Sciatic nerve (tissue), 2 donors: ENCODE measurements around the gene RNU5B-1. TPM values are rescaled to one million over a fixed set of nuclear protein-coding genes. Genes with fewer than 3 reads are reported as not detected.
A peak's percentile ranks its signal among the peaks of the same experiment; 100 is the strongest.

Source experiments
- ATAC-seq: fragments of 200-7000 bp; cut with Tn5 transposase; one replicate; pipeline ENCODE4 v1.9.1; 2020; ENCODE audit warnings: mild to moderate bottlenecking, moderate library complexity
- DNase-seq: peaks from one replicate; pipeline ENCODE4 v3.0.0-alpha.2; 2020; ENCODE audit warnings: low spot score
- intact Hi-C: fragments of 100-400 bp; cut with DNase I; formaldehyde crosslinking; loops from one replicate; pipeline ENCODE4 v1.14.2; 2022
- total RNA-seq: library from RNA; stranded (reverse); fragmentation: NEBNext Ultra II Directional; extraction: Animal tissue kit (Norgen Biotek cat#: 25700); gene quantifications from one replicate; pipeline ENCODE4 v1.2.1, GENCODE V29; 2021
- donor health status: DM: no; HTN: no; CAD: no.
- donor health status: DM: no; HTN: no; CAD: no.

RNU5B-1 gene
- total RNA-seq, 1 donor from 2014 or later: 44.7 TPM

GRCh38 chr15:65318870-65319356, 14.4 kb downstream of the RNU5B-1 start:
- intact Hi-C loops: loop anchor here (2.0 kb wide), 1 partner anchor 66 kb away; no protein-coding TSS in a partner anchor
- peak; percentile 96 for ATAC-seq
- peak; percentile 84 for DNase-seq

DNA sequence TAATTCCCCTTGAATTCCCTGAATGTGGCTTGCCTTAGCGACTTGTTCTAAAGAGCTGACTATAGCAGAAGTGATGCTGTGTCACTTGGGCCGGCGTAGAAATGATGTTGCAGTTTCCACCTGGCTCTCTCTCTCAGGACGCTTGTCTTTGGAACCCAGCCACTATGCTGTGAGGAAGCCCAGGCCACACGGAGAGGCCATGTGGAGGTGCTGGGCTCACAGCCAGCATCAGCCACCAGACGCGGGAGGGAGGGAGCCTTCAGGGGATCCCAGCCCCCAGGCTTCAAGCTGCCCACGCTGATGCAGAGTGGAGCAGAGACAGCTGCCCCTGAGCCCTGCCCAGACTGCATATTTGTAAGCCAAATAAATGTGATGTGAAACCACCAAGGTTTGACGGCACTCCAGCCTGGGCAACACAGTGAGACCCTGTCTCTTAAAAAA, 18.6 kb downstream of the RNU5B-1 start:
- no peak for DNase-seq
- no peak for ATAC-seq

GRCh38 chr15:65326117-65326526, 21.6 kb downstream of the RNU5B-1 start:
- intact Hi-C loops: no loop called here
- ATAC-seq (peak; percentile 20), DNase-seq (no peak)

More for the DNA sequence above, 18.6 kb downstream of the RNU5B-1 start:
- intact Hi-C loops: no loop called here

- intact Hi-C loops: no loop called here
- no peak for DNase-seq
- ATAC-seq: no peak
Observed at GRCh38 chr15:65326818-65327217, 22.3 kb downstream of the RNU5B-1 start.

GRCh38 chr15:65327651-65328393, 23.3 kb downstream of the RNU5B-1 start:
- intact Hi-C loops: no loop called here
- no peak for ATAC-seq
- no peak for DNase-seq

GRCh38 chr15:65328506-65329287, 24.2 kb downstream of the RNU5B-1 start:
- intact Hi-C loops: no loop called here
- ATAC-seq: no peak
- DNase-seq: no peak

DNA sequence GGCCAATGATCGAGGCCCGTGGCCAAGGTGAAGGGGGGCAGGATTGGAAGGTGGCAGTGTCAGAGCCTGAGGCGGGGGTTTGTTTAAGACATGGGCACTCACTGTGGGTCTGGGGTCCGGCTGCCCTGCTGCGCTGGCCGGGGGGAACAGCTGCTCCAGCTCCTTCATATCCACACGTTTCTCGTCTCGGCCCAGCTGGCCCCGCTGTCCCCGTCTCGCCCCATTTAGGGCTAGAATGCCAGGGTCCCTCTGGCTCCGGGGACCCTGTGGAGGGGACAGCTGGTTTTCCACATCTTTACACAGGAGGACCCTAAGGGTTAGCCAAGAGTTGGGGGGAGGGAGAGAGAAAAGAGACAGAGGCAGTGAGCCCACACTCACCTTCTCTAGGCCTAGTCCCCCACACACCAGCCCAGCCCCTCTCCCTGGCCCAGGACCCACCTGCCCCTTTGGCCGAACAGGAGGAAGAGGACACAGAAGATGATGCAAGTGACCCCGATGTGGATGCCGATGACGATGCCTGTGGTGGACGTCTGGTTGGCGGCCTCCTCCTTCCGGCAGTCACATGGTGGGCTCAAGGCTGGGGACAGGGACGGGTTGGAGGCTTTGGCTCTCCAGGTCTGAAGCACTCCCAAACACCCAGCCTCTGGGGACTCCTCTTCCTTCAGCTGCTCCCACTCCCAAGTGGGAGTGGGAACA, 25.0 kb downstream of the RNU5B-1 start:
- ATAC-seq (no peak), DNase-seq (no peak)
- intact Hi-C loops: no loop called here

- ATAC-seq (no peak), DNase-seq (no peak)
- intact Hi-C loops: loop anchor here (5.0 kb wide), 1 partner anchor 47 kb away; the partner anchor contains the start of gene IGDCC3
Observed at GRCh38 chr15:65329984-65330735, 25.7 kb downstream of the RNU5B-1 start.

- no peak for DNase-seq
- no peak for ATAC-seq
- intact Hi-C loops: loop anchor here (5.0 kb wide), 1 partner anchor 46 kb away; the partner anchor contains the start of gene IGDCC3
Observed at GRCh38 chr15:65330934-65331645, 26.6 kb downstream of the RNU5B-1 start.

GRCh38 chr15:65331811-65332210, 27.3 kb downstream of the RNU5B-1 start:
- ATAC-seq: no peak
- intact Hi-C loops: loop anchor here (5.0 kb wide), 1 partner anchor 45 kb away; the partner anchor contains the start of gene IGDCC3
- no peak for DNase-seq

DNA sequence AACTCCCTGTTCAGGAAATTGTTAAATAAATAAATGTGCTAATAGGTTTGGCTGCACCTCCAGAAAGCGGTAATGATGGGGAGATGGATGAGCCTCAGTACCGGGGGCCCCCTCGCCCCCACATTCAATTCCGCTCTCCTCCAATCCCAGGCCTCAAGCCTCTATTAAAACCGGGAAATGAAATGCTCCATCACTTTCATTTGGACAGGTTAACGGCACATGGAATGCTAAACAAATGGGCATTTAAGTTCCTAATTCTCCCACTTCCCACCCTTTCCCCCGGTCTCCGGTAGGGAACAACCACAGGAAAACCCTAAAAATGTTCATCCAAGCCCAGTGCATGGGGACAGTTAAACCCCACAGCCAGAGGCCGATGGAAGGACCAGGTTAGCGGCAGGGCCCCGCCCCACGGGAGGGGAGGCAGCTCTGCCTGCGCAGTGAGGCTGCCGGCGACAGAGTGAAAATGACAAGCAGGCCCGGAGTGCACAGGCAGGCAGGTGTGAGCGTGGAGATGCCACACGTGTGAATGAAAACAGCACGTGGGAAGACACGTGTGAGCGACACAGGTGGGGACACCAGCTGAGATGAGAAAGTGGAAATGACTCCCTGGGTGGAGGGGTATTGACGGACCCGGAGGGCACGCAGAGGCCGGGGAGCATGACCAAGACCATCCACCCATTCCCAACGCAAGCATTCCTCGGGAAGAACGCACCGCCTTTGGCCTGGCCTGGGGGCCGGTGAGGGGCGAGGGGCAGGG, 28.1 kb downstream of the RNU5B-1 start:
- ATAC-seq (no peak), DNase-seq (no peak)
- intact Hi-C loops: loop anchor here (5.0 kb wide), 1 partner anchor 45 kb away; the partner anchor contains the start of gene IGDCC3

- DNase-seq (no peak), ATAC-seq (no peak)
Observed at GRCh38 chr15:65333148-65333820, 28.8 kb downstream of the RNU5B-1 start.

DNA sequence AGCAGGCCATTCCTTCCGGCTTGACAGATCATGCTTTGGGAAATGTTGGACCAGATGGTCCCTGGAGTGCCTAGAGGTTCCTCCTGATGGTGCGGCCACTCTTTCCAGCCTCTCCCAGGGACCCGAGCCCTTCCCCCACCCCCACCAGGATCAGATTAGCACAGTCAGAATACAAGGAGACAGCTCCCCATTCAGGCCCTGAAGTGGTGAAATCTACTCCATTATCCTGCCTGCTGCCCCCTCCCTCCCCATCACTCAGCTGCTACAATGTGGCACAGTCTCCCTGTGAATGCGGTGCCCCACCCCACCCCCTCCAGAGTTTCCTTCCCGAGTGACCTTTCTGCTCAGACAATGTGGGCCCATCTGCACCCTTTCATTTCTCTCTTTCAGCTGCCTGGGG, 29.4 kb downstream of the RNU5B-1 start:
- intact Hi-C loops: loop anchor here (5.0 kb wide), 1 partner anchor 43 kb away; the partner anchor contains the start of gene IGDCC3
- no peak for ATAC-seq
- no peak for DNase-seq

More at GRCh38 chr15:65333148-65333820, 28.8 kb downstream of the RNU5B-1 start:
- intact Hi-C loops: loop anchor here (5.0 kb wide), 1 partner anchor 44 kb away; the partner anchor contains the start of gene IGDCC3

- DNase-seq (no peak), ATAC-seq (no peak)
- intact Hi-C loops: loop anchor here (5.0 kb wide), 1 partner anchor 43 kb away; the partner anchor contains the start of gene IGDCC3
Observed at GRCh38 chr15:65334586-65335231, 30.2 kb downstream of the RNU5B-1 start.

DNA sequence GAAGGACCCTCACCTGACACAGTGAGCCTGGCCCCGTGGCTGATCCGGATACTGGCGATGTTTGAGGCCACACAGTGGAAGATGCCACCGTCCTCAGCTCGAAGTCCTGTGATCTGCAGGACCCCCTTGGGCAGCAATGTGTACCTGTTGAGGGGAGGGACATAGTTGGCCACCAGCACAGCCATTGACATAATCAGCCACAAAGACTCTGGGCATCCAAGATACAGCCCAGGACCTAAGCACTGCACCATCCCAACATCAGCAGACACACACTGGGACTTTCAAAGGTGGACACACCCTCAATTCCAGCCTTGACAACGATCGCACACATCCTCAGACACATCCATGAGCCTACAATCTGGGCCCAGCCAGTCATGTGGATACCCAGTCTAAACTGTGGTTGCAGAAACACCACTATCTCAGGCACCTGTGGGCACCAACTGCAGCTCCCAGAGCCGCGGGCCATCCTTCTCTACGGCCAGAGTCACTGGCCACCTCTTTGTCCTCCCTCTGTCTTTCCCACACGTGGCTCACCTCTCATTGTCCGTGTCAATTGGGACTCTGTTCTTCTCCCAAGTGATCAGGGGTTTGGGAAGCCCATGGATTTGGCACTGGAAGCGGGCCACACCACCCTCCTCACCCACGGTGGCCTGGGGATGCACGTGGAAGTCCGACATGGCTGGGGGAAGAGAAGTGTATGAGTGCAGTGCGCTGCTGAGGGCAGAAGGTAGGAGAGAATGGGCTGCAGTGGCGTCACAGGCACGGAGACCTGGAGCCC, 31.0 kb downstream of the RNU5B-1 start:
- intact Hi-C loops: no loop called here
- DNase-seq: no peak

More for the DNA sequence above, 31.0 kb downstream of the RNU5B-1 start:
- ATAC-seq: no peak
